ENCODE measurements around the gene LRRC58.
A peak's percentile ranks its signal among the peaks of the same experiment; 100 is the strongest.
"Not testable (repeated sequence)": the region's sequence is repeated elsewhere in the genome, so short reads cannot be mapped to it uniquely, and the experiment has no call there.

LRRC58 gene

GRCh38 chr3:120344349-120344748 lies 4.8 kb downstream of the LRRC58 start:
- DNase-seq (ENCODE audit: low read depth): no peak
- no peak overlapping the region for H3K4me3 ChIP-seq (ENCODE audit: low read depth, low read length)

GRCh38 chr3:120341658-120342346 lies 7.4 kb downstream of the LRRC58 start:
- H3K4me3 ChIP-seq (ENCODE audit: low read depth, low read length): no peak overlapping the region
- no peak for DNase-seq (ENCODE audit: low read depth)

- no peak for DNase-seq (ENCODE audit: low read depth)
- no peak overlapping the region for H3K4me3 ChIP-seq (ENCODE audit: low read depth, low read length)
Observed at GRCh38 chr3:120339362-120339761, 9.8 kb downstream of the LRRC58 start.

GRCh38 chr3:120338517-120338916 lies 10.6 kb downstream of the LRRC58 start:
- no peak for DNase-seq (ENCODE audit: low read depth)
- no peak overlapping the region for H3K4me3 ChIP-seq (ENCODE audit: low read depth, low read length)

GRCh38 chr3:120332646-120333045 lies 16.5 kb downstream of the LRRC58 start:
- DNase-seq (ENCODE audit: low read depth): no peak
- no peak overlapping the region for H3K4me3 ChIP-seq (ENCODE audit: low read depth, low read length)

- H3K4me3 ChIP-seq (ENCODE audit: low read depth, low read length): no peak overlapping the region
- DNase-seq (ENCODE audit: low read depth): no peak
Observed at GRCh38 chr3:120331076-120331475, 18.1 kb downstream of the LRRC58 start.

GRCh38 chr3:120326784-120327183 lies 22.4 kb downstream of the LRRC58 start:
- no peak for DNase-seq (ENCODE audit: low read depth)
- no peak overlapping the region for H3K4me3 ChIP-seq (ENCODE audit: low read depth, low read length)

- no peak for DNase-seq (ENCODE audit: low read depth)
- no peak overlapping the region for H3K4me3 ChIP-seq (ENCODE audit: low read depth, low read length)
Observed at GRCh38 chr3:120324190-120324589, 25.0 kb downstream of the LRRC58 start.

GRCh38 chr3:120323761-120324160 lies 25.4 kb downstream of the LRRC58 start:
- not testable (repeated sequence) for DNase-seq (ENCODE audit: low read depth); H3K4me3 ChIP-seq (ENCODE audit: low read depth, low read length)

GRCh38 chr3:120311863-120312794 lies 37.0 kb downstream of the LRRC58 start:
- no peak overlapping the region for H3K4me3 ChIP-seq (ENCODE audit: low read depth, low read length)

GRCh38 chr3:120306519-120307455 lies 42.4 kb downstream of the LRRC58 start:
- no peak overlapping the region for H3K4me3 ChIP-seq (ENCODE audit: low read depth, low read length)
- no peak for DNase-seq (ENCODE audit: low read depth)

More at GRCh38 chr3:120311863-120312794, 37.0 kb downstream of the LRRC58 start:
- no peak for DNase-seq (ENCODE audit: low read depth)

- no peak overlapping the region for H3K4me3 ChIP-seq (ENCODE audit: low read depth, low read length)
- DNase-seq (ENCODE audit: low read depth): no peak
Observed at GRCh38 chr3:120304616-120305015, 44.5 kb downstream of the LRRC58 start.

GRCh38 chr3:120302361-120302760 lies 46.8 kb downstream of the LRRC58 start:
- DNase-seq (ENCODE audit: low read depth): peak; percentile 6
- H3K4me3 ChIP-seq (ENCODE audit: low read depth, low read length): no peak overlapping the region

- H3K4me3 ChIP-seq (ENCODE audit: low read depth, low read length): no peak overlapping the region
- DNase-seq (ENCODE audit: low read depth): no peak
Observed at GRCh38 chr3:120300971-120301370, 48.2 kb downstream of the LRRC58 start.

GRCh38 chr3:120299403-120299802 lies 49.8 kb downstream of the LRRC58 start:
- no peak overlapping the region for H3K4me3 ChIP-seq (ENCODE audit: low read depth, low read length)
- no peak for DNase-seq (ENCODE audit: low read depth)

- no peak overlapping the region for H3K4me3 ChIP-seq (ENCODE audit: low read depth, low read length)
- no peak for DNase-seq (ENCODE audit: low read depth)
Observed at GRCh38 chr3:120298996-120299395, 50.2 kb downstream of the LRRC58 start.

GRCh38 chr3:120291552-120291951 lies 57.6 kb downstream of the LRRC58 start:
- H3K4me3 ChIP-seq (ENCODE audit: low read depth, low read length); DNase-seq (ENCODE audit: low read depth): not testable (repeated sequence)

GRCh38 chr3:120289636-120290035 lies 59.5 kb downstream of the LRRC58 start:
- no peak overlapping the region for H3K4me3 ChIP-seq (ENCODE audit: low read depth, low read length)
- no peak for DNase-seq (ENCODE audit: low read depth)

- DNase-seq (ENCODE audit: low read depth): no peak
- no peak overlapping the region for H3K4me3 ChIP-seq (ENCODE audit: low read depth, low read length)
Observed at GRCh38 chr3:120286465-120286864, 62.7 kb downstream of the LRRC58 start.

GRCh38 chr3:120285508-120285841 lies 63.7 kb downstream of the LRRC58 start:
- no peak for DNase-seq (ENCODE audit: low read depth)
- peak overlapping the region; percentile 58 for H3K4me3 ChIP-seq (ENCODE audit: low read depth, low read length)

Measured in skeletal muscle cell (primary cell).